BJ (cell line): ENCODE results near the gene PHACTR1. TPM values are rescaled to one million over a fixed set of nuclear protein-coding genes. Genes with fewer than 3 reads are reported as not detected.

Experiments used
- CTCF ChIA-PET: fragments of 350-600 bp; formaldehyde crosslinking; extraction: SDS; loops from one replicate; lab custom pipeline; 2021; ENCODE audit warnings: antibody characterized with exemption, inconsistent platforms; lab: Yijun Ruan, JAX
- POLR2A ChIA-PET: fragments of 300-600 bp; sonication (Branson Sonifier 250); formaldehyde crosslinking; extraction: SDS; loops from one replicate; lab custom pipeline; 2021; ENCODE audit warnings: antibody characterized with exemption; lab: Charles Lee
- DNase-seq: peaks from one replicate; pipeline ENCODE4 v3.0.0-alpha.2; 2011; ENCODE audit warnings: low read depth
- H3K27me3 ChIP-seq: 2 replicates; pipeline ENCODE4 v1.6.0; 2011; ENCODE audit warnings: low read length; ENCODE audit not compliant: control insufficient read depth, insufficient read depth
- H3K36me3 ChIP-seq: 2 replicates; pipeline ENCODE4 v1.5.1; 2011; ENCODE audit warnings: low read length; ENCODE audit not compliant: control insufficient read depth, insufficient read depth
- H3K4me3 ChIP-seq: 2 replicates; pipeline ENCODE4 v1.5.1; 2011; ENCODE audit warnings: low read depth, mild to moderate bottlenecking, control low read depth, low read length
- CTCF ChIP-seq: IDR thresholded peaks from 2 replicates; pipeline ENCODE4 v1.5.1; 2011; ENCODE audit warnings: low read depth, mild to moderate bottlenecking, control low read depth, inconsistent platforms, low read length, moderate library complexity; ENCODE audit not compliant: insufficient read depth
- polyA plus RNA-seq: library from polyadenylated mRNA; depleted of rRNA; stranded (reverse); fragments of >200 nt; gene quantifications from 2 replicates; pipeline ENCODE4 v1.2.3, GENCODE V29; 2011

Gene PHACTR1
- polyA plus RNA-seq, 1 experiment, result 0.40 TPM

DNA sequence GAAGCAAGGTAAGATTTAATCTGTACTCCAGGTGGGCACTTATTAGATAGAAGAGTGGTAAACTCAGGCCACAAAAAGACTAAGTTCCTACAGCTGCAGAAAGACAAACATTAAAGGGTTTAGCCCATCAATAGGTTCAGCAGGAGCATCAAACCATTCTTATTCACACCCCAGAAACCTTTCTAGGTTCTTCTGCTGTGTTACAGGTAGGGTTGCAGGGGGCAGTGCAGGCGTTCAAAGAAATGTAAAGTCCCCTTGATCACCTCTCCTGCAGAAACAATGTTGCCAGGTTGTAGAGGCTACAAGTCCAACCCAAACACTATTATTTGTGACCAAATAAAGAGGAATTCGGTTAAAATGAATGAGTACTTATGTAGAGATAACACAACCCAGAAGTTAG is 31.8 kb downstream of the PHACTR1 start:
- peaks cover 3% of the 10 kb centered on the region for H3K27me3 ChIP-seq
- H3K36me3 ChIP-seq, result no peaks in the 10 kb centered on the region
- POLR2A ChIA-PET, result no interaction called here
- CTCF ChIA-PET, result no interaction called here
- no peak for TF ChIP-seq CTCF
- H3K4me3 ChIP-seq, result no peak overlapping the region
- DNase-seq, result no peak

DNA sequence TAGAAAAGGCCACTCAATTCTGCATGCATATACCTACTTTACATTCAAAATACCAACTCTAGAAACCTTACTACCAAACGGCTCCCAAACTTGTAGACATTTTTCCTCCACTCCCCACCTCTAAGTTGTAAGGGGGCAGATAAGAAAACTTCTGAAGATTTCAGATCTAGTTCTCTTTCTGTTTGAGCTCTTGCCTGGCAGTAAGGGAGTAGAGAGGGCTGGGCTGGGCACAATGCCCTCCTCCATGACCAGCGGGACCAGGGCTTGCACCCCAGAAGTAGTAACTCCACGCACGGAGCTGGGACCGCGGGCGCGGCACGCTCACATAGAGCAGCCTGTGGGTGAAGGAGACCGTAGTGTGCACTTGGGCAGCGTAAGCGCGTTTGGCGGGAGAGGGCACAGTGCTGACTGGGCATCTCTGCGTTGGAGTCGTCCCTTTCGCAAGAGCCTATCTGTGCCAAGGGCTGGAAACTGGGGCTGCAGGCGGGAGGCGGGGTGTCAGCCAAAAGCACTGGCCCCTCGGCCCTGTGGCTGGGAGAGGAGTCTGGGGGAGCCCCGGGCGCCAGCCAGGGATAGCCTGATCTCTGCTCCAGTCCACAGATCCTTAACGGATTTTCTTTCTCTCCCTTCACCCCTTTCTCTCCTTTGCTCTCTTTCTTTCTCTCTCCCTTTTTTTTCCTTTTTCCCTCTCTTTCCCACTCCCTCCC is 32.4 kb downstream of the PHACTR1 start:
- CTCF ChIA-PET, result no interaction called here
- POLR2A ChIA-PET, result no interaction called here
- peaks cover 3% of the 10 kb centered on the region for H3K27me3 ChIP-seq
- no peak for TF ChIP-seq CTCF
- DNase-seq, result no peak
- no peaks in the 10 kb centered on the region for H3K36me3 ChIP-seq
- H3K4me3 ChIP-seq, result peak overlapping the region; percentile 49

DNA sequence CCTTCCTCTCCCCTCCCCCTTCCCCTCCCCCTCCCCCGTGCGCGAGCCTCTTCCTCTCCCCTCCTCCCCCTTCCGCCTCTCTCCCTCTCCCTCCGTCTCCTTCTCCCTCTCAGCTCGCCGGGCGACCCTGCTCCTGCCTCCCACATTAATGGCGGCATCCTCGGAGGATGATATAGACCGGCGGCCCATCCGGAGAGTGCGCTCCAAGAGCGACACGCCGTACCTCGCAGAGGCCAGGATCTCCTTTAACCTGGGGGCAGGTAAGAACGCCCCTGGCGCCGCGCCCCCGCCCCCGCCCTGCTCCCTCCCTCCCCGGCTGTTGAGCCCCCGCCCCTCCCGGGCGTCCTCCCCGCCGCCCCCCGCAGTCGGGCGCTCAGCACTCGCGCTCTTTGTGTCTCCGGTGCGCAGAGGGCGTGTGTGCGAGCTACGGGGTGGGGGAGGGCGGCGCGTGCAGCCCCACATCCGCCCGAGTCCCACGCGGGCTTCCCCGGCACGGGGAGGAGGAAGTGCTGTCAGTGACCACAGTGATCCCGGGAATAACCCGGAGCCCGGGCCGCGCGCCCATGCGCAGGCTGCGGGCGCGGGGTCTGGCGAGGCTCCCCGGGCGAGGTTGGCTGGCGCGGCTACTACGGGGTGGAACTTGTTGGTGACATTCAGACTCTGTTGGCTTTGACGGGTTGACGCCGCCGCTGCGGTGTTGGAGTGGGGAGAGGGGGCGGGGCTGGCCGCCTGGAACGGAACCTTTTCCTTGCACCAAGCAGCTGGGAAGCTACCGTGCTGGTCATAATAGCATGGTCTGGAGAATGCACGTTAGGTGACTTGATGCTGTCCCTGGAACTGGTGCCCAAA is 33.2 kb downstream of the PHACTR1 start:
- H3K4me3 ChIP-seq, result peak overlapping the region; percentile 49
- H3K27me3 ChIP-seq, result peaks cover 3% of the 10 kb centered on the region
- ChIA-PET CTCF (no interaction called here), POLR2A (interaction anchor here (0.7 kb wide), 1 partner anchor 32 kb away, joined by 3 read pairs; no protein-coding TSS in a partner anchor)
- H3K36me3 ChIP-seq, result no peaks in the 10 kb centered on the region
- no peak for TF ChIP-seq CTCF
- DNase-seq, result no peak

DNA sequence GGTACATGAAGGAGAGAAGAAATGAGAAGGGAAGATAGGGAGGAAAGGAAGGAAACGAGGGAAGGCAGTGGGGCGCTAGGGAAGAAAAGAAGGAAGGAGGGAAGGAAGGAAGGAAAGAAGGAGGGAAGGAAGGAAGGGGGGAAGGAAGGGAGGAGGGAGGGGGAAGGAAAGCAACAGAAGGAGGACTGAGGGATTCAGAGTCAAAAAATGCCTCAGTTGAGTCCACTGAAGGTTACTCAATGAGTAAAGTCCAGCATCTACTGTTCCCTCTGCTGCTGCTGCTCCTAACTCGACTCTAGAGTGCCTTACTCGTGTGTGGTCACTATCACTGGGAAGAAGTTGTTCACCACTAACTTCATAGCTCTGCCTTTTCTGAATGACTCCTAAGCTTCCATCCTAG is 33.8 kb downstream of the PHACTR1 start:
- TF ChIP-seq CTCF, result no peak
- no peak overlapping the region for H3K4me3 ChIP-seq
- CTCF ChIA-PET, result no interaction called here
- POLR2A ChIA-PET, result no interaction called here
- no peaks in the 10 kb centered on the region for H3K36me3 ChIP-seq
- peaks cover 3% of the 10 kb centered on the region for H3K27me3 ChIP-seq
- no peak for DNase-seq

GRCh38 chr6:12751694-12752325 is 35.2 kb downstream of the PHACTR1 start:
- CTCF ChIA-PET, result no interaction called here
- no peak overlapping the region for H3K4me3 ChIP-seq
- POLR2A ChIA-PET, result no interaction called here
- peaks cover 2% of the 10 kb centered on the region for H3K27me3 ChIP-seq
- H3K36me3 ChIP-seq, result no peaks in the 10 kb centered on the region
- DNase-seq, result no peak
- no peak for TF ChIP-seq CTCF
